ENCODE measurements around the gene NR2C2.

The NR2C2 gene

GRCh38 chr3:15065550-15066007, 118.2 kb downstream of the NR2C2 start:
- DNase-seq, result no peak

GRCh38 chr3:15066467-15066866, 119.1 kb downstream of the NR2C2 start:
- no peak for DNase-seq

- DNase-seq, result no peak
Measured at GRCh38 chr3:15069441-15069840, 122.1 kb downstream of the NR2C2 start.

DNA sequence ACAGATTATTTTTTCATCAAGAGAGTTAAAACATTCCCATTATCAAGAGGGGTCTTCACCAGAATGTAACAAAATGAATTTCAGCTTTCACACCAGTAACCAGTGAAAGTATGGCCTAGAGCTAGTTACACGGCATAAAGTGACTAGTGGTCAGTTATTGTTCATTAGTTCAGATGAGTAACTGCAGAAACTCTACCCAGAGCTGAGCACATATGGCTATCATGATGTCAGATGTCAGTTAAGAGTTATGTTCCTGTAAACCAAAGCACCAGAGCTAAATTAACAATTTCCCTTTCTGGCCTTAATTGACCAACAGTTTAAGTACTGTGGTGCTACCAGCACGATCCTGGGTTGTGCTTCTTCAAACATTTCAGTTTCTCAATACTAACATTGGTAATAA, 124.3 kb downstream of the NR2C2 start:
- no peak for DNase-seq

GRCh38 chr3:15074500-15074899, 127.1 kb downstream of the NR2C2 start:
- DNase-seq, result no peak

DNA sequence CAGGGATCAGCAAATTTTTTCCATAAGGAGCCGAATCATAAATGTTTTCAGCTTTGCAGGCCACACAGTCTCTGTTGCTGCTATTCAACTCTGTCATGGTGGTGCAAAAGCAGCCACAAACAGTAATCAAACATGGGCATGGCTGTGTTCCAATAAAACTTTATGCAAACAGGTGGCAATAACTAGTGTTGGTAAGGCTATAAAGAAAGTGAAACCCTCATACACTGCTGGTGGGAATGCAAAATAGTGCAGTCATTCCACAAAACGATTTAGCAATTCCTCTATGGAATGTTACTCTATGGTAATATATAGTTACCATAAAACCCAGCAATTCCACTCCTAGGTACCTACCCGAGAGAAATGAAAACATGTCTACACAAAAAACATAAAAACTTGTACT, 131.7 kb downstream of the NR2C2 start:
- DNase-seq, result no peak

- DNase-seq, result no peak
Measured at GRCh38 chr3:15081960-15082664, 134.7 kb downstream of the NR2C2 start.

DNA sequence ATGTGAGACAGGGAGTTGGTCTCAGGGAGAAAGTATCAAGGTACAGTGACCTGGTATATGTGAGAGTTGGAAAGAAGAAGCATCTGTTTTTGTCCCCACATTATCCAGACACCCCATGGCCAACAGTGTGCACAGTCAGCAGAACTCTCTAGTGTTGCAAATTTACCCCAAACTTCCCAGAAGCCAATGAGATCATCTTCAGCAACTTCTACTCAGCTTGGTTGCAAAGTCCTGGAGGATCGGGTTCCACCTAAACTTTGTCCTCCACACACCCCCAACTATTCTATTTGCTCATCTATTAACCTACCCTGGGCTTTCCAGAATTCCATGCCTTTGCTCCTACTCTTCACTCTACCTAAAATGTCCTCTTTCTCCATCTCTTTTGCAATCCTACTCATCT, 135.9 kb downstream of the NR2C2 start:
- no peak for DNase-seq

DNA sequence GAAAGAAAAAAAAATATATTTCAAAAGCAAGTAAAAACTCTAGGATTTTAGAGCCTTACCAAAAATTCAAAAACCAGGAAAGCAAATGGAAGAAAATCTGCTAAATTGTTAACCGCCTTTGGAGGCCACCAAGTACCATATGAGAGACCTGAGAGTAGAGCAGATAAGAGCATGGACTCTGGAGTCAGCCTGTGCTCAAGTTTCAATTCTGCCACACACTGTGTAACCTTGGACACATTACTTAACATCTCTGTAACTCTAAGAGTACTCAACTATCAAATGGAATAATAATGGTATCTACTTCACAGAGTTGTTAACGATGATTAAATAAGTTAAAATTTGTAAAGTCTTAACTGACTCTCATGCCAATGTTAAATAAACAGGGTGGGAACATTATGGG, 138.9 kb downstream of the NR2C2 start:
- DNase-seq, result no peak

GRCh38 chr3:15086699-15087098, 139.3 kb downstream of the NR2C2 start:
- DNase-seq, result no peak

DNA sequence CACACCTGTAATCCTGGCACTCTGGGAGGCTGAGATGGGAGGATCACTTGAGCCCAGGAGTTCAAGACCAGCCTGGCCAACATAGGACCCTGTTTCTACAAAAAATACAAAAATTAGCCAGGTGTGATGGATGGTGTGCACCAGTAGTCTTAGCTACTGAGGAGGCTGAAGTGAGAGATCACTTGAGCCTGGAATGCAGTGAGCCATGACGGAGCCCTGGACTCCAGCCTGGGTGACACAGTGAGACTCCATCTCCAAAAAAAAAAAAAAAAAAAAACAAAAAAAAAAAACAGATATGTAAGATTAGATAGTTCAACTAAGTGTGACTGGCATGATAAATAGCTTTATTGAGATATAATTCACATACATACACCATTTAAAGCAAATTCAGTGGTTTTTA, 141.8 kb downstream of the NR2C2 start:
- DNase-seq, result no peak

GRCh38 chr3:15091575-15091974, 144.2 kb downstream of the NR2C2 start:
- DNase-seq, result no peak

- DNase-seq, result no peak
Measured at GRCh38 chr3:15092686-15093085, 145.3 kb downstream of the NR2C2 start.

GRCh38 chr3:15094187-15094875, 146.9 kb downstream of the NR2C2 start:
- DNase-seq, result no peak

GRCh38 chr3:15096046-15096445, 148.7 kb downstream of the NR2C2 start:
- no peak for DNase-seq

GRCh38 chr3:15097891-15098290, 150.5 kb downstream of the NR2C2 start:
- no peak for DNase-seq
